Endothelial cell of umbilical vein (primary cell): ENCODE measurements around the gene OR8A1.

ENCODE experiments used
- CTCF ChIP-seq, 2 donors: IDR thresholded peaks; 1 replicate in 1 of 2; 2 replicates in 1 of 2; pipeline ENCODE4 v1.5.1; 2011; ENCODE audit warnings: low read length in 2 of 2, mild to moderate bottlenecking in 2 of 2, moderate library complexity in 2 of 2, control low read depth in 1 of 2, inconsistent platforms in 1 of 2, low read depth in 1 of 2; ENCODE audit not compliant: insufficient read depth in 1 of 2; ENCODE audit errors: extremely low read depth in 1 of 2
- EZH2 ChIP-seq: IDR thresholded peaks from 2 replicates; pipeline ENCODE4 v1.6.1; 2012; ENCODE audit warnings: borderline replicate concordance, low read depth, mild to moderate bottlenecking, moderate library complexity, low read length, inconsistent platforms; ENCODE audit not compliant: severe bottlenecking
- POLR2A ChIP-seq: IDR thresholded peaks from 2 replicates; pipeline ENCODE4 v1.6.1; 2012; ENCODE audit warnings: low read depth, mild to moderate bottlenecking, control low read depth, low read length

DNA sequence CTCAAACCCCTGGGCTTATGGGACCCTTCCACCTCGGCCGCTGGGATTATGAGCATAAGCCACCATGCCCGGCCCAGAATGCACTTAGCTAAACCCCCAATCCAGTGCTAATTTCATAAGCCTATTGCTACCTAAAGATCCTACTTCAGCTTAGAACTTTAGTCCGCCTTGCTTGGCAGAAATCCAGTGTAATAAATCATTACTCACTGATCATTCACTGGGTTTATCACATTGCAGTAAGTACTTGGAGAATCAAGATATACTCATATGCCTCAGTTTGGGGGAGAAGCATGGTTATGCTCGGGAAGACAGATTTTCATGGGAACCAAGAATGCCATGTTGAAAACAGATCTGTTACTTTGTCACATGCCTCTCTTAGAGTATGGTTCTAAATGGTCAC lies 49.1 kb downstream of the OR8A1 start:
- TF ChIP-seq CTCF (IDR thresholded peaks at IDR 0.05; ENCODE audit: extremely low read depth in 1 of 2, insufficient read depth in 1 of 2, low read depth in 1 of 2, low read length in 2 of 2), result no peak
- no peak for TF ChIP-seq POLR2A
- TF ChIP-seq EZH2, result no peak
